OCI-LY1 (cell line): ENCODE data around the gene ALDH6A1.

Source experiments
- EZH2 ChIP-seq: fragments of 200-600 bp; sonication (generic), shearing (Covaris generic); IDR thresholded peaks from 2 replicates; pipeline ENCODE4 v1.8.0; 2017; ENCODE audit warnings: borderline replicate concordance, mixed run types, mild to moderate bottlenecking, antibody characterized with exemption, low read length, moderate library complexity, mixed read lengths
- TF ChIP-seq, protein P1 (sequence below): fragments of 200-600 bp; sonication (generic), shearing (Covaris generic); IDR thresholded peaks from 2 replicates; pipeline ENCODE4 v1.5.1; 2017; ENCODE audit warnings: mild to moderate bottlenecking, antibody characterized with exemption, low read length, moderate library complexity, mixed read lengths

DNA sequence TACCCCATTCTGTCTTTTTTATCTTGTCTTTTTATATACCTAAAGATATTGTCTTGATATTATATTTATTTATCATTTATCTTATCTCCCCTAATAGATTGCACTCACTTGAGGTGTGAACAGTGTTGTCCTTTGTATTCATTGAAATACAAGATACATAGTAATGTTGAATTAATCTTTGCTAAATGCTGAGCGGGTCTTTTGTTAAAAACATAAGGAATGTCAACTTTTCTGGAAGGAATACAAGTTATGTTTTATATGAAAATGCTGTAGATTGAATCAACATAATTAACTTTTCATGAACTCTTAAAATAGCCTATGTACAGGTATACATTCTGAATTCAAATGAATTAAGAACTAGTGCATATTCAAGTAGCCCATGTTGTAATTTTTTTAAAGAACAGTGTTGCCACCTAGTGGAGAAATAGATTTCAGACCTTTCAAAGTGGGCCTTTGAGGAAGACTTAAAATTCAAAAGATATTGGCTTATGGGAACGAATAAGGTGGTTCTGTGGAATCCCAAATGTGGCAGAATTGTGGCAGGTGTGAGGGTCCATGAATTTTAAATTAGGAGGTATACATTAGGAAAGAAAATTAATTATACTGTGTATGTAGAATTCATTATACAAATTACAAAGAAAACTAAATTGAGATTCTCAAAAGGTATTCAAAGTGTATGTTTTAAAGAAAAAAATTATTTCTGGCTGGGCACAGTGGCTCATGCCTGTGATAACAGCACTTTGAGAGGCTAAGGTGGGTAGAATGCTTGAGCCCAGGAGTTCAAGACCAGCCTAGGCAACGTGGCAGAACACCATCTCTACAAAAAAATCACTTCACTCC, 46.0 kb downstream of the ALDH6A1 start:
- TF ChIP-seq, protein P1, sequence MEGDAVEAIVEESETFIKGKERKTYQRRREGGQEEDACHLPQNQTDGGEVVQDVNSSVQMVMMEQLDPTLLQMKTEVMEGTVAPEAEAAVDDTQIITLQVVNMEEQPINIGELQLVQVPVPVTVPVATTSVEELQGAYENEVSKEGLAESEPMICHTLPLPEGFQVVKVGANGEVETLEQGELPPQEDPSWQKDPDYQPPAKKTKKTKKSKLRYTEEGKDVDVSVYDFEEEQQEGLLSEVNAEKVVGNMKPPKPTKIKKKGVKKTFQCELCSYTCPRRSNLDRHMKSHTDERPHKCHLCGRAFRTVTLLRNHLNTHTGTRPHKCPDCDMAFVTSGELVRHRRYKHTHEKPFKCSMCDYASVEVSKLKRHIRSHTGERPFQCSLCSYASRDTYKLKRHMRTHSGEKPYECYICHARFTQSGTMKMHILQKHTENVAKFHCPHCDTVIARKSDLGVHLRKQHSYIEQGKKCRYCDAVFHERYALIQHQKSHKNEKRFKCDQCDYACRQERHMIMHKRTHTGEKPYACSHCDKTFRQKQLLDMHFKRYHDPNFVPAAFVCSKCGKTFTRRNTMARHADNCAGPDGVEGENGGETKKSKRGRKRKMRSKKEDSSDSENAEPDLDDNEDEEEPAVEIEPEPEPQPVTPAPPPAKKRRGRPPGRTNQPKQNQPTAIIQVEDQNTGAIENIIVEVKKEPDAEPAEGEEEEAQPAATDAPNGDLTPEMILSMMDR = peak; percentile 78
- TF ChIP-seq EZH2 = no peak
